Measurements from ENCODE around the gene MAP3K2. TPM values are rescaled to one million over a fixed set of nuclear protein-coding genes. Genes with fewer than 3 reads are reported as not detected.

Gene MAP3K2
- total and polyA plus RNA-seq, 2 donors (not counting 3 experiments of a cell fraction or from before 2014, with no cell fraction given): 3.4 to 25.7 TPM

DNA sequence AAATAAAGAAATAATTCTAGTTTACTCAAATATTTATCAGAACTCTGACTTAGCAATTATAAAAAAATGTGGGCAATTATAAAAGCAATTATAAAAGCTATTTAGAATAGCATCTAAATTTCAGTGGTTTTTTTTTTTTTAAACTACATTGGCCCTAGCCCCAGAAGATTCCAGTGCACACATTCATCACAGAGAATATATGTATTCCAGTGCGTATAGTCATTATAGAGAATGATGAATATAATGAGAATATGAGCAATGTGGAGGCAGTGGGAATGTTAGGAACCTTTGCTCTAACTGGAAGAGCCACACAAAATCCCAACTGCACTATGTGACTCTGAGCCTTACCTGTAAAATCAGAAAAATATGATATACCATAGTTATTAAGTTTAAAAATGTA lies 10.5 kb downstream of the MAP3K2 start:
- Histone ChIP-seq H3K9me1 (replicated peaks; ENCODE audit: control insufficient read depth, extremely low read depth, insufficient read depth, low read length) (peaks cover under 1% of the 10 kb centered on the region), H3K9ac (replicated peaks; ENCODE audit: extremely low read depth, insufficient read depth, low read length) (no peak overlapping the region), H2AFZ (ENCODE audit: low read depth, low read length) (no peak overlapping the region), H3K4me2 (ENCODE audit: insufficient read depth, low read length) (no peak overlapping the region), H3K27me3 (ENCODE audit: control insufficient read depth in 2 of 2, insufficient read depth in 2 of 2, low read length in 2 of 2) (no peaks in the 10 kb centered on the region), H4K20me1 (replicated peaks; ENCODE audit: control insufficient read depth, extremely low read depth, insufficient read depth, low read length) (peaks cover 9% of the 10 kb centered on the region), H3K4me3 (replicated peaks in 1 of 3; ENCODE audit: insufficient read depth in 1 of 3, low read depth in 1 of 3, low read length in 3 of 3) (no peak overlapping the region), H3K9me3 (replicated peaks; ENCODE audit: control insufficient read depth, insufficient read depth, low read length) (no peaks in the 10 kb centered on the region), H3K79me2 (ENCODE audit: control insufficient read depth, insufficient read depth, low read length) (peaks cover 76% of the 10 kb centered on the region), H3K4me1 (ENCODE audit: control insufficient read depth, extremely low read depth, insufficient read depth, low read length) (peaks cover 10% of the 10 kb centered on the region), H3K36me3 (ENCODE audit: control insufficient read depth in 2 of 2, extremely low read depth in 1 of 2, insufficient read depth in 2 of 2, low read length in 2 of 2) (no peaks in the 10 kb centered on the region), H3K27ac (ENCODE audit: insufficient read depth, low read depth, low read length) (no peak overlapping the region)
- FAIRE-seq (no peak), DNase-seq (ENCODE audit: low read depth, low spot score) (no peak)
- dilution Hi-C loops (cut with MboI; ENCODE audit: extremely low pct_ligation_motif_present, low sequenced_read_pairs): no loop called here
- POLR2A ChIA-PET: no interaction called here
- TF ChIP-seq POLR2AphosphoS5 (IDR thresholded peaks at IDR 0.05; ENCODE audit: insufficient read depth, low read depth, low read length): no peak
- TF ChIP-seq POLR2A (IDR thresholded peaks at IDR 0.05; ENCODE audit: low read depth, low read length): no peak
- no peak for TF ChIP-seq JUN (IDR thresholded peaks at IDR 0.05; ENCODE audit: borderline replicate concordance, insufficient read depth, insufficient read length, low read depth)
- TF ChIP-seq, protein P1, sequence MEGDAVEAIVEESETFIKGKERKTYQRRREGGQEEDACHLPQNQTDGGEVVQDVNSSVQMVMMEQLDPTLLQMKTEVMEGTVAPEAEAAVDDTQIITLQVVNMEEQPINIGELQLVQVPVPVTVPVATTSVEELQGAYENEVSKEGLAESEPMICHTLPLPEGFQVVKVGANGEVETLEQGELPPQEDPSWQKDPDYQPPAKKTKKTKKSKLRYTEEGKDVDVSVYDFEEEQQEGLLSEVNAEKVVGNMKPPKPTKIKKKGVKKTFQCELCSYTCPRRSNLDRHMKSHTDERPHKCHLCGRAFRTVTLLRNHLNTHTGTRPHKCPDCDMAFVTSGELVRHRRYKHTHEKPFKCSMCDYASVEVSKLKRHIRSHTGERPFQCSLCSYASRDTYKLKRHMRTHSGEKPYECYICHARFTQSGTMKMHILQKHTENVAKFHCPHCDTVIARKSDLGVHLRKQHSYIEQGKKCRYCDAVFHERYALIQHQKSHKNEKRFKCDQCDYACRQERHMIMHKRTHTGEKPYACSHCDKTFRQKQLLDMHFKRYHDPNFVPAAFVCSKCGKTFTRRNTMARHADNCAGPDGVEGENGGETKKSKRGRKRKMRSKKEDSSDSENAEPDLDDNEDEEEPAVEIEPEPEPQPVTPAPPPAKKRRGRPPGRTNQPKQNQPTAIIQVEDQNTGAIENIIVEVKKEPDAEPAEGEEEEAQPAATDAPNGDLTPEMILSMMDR (IDR thresholded peaks at IDR 0.05; ENCODE audit: extremely low read depth in 1 of 2, insufficient read depth in 1 of 2, low read depth in 1 of 2, low read length in 2 of 2): no peak
- TF ChIP-seq EZH2 (IDR thresholded peaks at IDR 0.05; ENCODE audit: borderline replicate concordance, low read depth, low read length, severe bottlenecking): no peak
- TF ChIP-seq MYC (IDR thresholded peaks at IDR 0.05; ENCODE audit: low read depth, low read length): no peak
- TF ChIP-seq GATA2 (IDR thresholded peaks at IDR 0.05; ENCODE audit: insufficient read depth, insufficient read length, low read depth, low read length): no peak
- TF ChIP-seq FOS (IDR thresholded peaks at IDR 0.05; ENCODE audit: borderline replicate concordance, insufficient read depth, low read length): no peak
- TF ChIP-seq, protein P2, sequence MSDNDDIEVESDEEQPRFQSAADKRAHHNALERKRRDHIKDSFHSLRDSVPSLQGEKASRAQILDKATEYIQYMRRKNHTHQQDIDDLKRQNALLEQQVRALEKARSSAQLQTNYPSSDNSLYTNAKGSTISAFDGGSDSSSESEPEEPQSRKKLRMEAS (IDR thresholded peaks at IDR 0.05; ENCODE audit: insufficient read depth, insufficient read length): no peak
- no TSS peak for BruUV-seq (replicated peaks)
- CTCF ChIA-PET: interaction anchor here (1.2 to 2.7 kb wide), 2 partner anchors 12 to 96 kb away, joined by 3 to 9 read pairs; no protein-coding TSS in a partner anchor
- intact Hi-C loops (cut with micrococcal nuclease): no loop called here
